Retinal pigment epithelial cell (primary cell): Measurements from ENCODE around the gene LRRC53.

Experiments used
- DNase-seq: peaks from one replicate; pipeline ENCODE4 v3.0.0-alpha.2; 2010; ENCODE audit warnings: low read depth
- H3K4me3 ChIP-seq: 2 replicates; pipeline ENCODE4 v1.5.1; 2011; ENCODE audit warnings: mild to moderate bottlenecking, low read length, control low read depth, moderate library complexity
- TF ChIP-seq, protein P1 (sequence below): conservative IDR thresholded peaks from 2 replicates; pipeline ENCODE4 v1.5.1; 2011; ENCODE audit warnings: low read depth, low read length, control low read depth, inconsistent platforms

Gene LRRC53

DNA sequence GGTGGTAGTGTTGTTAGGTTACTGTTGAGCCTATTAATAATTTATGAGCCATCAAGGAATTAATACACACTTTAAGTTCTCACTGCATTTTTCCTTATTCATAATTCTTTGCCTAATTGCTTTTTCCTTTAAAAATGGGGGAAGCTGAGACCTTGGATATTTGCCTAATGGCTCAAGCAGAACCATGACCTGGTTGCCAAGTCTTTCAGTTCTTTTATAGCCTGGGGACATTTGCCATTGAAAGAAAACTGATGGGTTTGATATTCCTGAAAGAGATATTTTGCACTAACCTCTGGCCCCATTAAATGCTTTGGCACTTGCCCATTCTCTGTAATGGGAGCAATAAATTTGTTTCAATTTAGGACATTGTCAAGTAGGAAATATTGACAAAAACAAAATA, 18.5 kb upstream of the LRRC53 start:
- H3K4me3 ChIP-seq = no peak overlapping the region
- DNase-seq = no peak
- TF ChIP-seq, protein P1, sequence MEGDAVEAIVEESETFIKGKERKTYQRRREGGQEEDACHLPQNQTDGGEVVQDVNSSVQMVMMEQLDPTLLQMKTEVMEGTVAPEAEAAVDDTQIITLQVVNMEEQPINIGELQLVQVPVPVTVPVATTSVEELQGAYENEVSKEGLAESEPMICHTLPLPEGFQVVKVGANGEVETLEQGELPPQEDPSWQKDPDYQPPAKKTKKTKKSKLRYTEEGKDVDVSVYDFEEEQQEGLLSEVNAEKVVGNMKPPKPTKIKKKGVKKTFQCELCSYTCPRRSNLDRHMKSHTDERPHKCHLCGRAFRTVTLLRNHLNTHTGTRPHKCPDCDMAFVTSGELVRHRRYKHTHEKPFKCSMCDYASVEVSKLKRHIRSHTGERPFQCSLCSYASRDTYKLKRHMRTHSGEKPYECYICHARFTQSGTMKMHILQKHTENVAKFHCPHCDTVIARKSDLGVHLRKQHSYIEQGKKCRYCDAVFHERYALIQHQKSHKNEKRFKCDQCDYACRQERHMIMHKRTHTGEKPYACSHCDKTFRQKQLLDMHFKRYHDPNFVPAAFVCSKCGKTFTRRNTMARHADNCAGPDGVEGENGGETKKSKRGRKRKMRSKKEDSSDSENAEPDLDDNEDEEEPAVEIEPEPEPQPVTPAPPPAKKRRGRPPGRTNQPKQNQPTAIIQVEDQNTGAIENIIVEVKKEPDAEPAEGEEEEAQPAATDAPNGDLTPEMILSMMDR = no peak

GRCh38 chr1:74528123-74528522, 15.7 kb upstream of the LRRC53 start:
- no peak overlapping the region for H3K4me3 ChIP-seq
- DNase-seq = no peak
- TF ChIP-seq, protein P1 = no peak

DNA sequence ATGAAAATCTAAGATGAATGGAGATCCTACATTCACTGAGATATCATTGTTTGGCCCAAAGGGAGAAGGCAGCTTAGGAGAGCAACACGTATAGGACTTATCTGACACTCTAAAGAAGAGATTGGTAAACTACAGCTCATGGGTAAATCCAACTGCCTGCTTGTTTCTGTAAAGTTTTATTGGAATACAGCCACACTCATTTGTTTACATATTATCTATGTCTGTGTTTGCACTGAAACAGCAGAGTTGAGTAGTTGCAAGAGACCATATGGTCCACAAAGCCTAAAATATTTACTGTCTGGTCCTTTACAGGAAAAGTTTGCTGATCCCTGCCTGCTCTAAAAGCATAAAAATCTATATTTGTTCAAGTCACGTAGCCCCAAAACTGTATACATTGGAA, 14.3 kb upstream of the LRRC53 start:
- H3K4me3 ChIP-seq = no peak overlapping the region
- no peak for DNase-seq
- TF ChIP-seq, protein P1 = no peak

DNA sequence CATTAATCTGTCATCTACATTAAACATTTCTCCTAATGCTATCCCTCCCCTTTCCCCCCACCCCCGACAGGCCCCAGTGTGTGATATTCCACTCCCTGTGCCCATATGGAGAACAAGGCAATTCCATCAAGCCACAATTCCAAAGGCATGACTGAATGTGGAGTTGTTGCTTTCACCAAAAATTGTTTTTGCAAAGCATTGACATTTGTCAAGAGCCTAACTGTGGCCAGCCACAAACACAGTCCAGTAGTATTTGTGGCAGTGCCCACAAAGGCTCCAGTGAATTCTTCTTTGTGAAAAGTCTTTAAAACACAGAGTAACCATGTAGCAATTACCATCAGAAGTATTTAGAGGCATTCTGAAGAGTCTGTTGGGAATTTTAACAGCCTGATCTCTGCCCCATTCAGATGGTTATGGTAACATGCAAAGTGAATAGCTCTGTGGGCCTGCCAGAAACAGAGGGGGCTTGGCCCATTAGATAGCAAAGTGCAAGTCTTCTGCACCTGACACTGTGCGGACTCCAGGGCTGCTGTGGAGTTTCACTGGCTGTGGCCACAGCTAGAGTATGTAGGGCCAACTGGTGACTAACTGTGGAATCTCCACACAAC, 11.6 kb upstream of the LRRC53 start:
- H3K4me3 ChIP-seq = no peak overlapping the region
- no peak for DNase-seq
- TF ChIP-seq, protein P1 = no peak

GRCh38 chr1:74522148-74522547, 9.7 kb upstream of the LRRC53 start:
- no peak overlapping the region for H3K4me3 ChIP-seq
- DNase-seq = no peak
- TF ChIP-seq, protein P1 = no peak

DNA sequence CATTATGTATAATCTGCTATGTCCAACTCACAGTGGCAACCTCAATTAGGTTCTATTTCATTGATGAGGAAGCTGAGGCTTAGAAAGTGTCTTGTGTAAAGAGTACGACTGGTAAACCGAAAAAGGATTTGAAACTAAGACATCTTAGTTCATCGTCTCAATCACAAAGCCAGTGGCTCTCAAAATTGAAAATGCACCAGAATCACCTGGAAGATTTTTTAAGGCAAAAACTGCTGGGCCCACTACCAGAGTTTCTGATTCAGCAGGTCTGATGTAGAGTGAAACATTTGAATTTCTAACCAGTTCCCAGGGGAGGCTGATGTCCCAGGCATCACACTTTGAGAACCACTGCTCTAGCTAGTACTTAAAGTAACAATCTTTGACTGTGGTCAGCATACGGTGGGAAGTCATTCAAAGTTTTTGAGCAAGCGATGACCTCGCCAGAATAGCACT, 5.2 kb upstream of the LRRC53 start:
- H3K4me3 ChIP-seq = no peak overlapping the region
- DNase-seq = no peak
- TF ChIP-seq, protein P1 = no peak
